Lower lobe of right lung (tissue), 2 donors: ENCODE results near the gene CHST2. TPM values are rescaled to one million over a fixed set of nuclear protein-coding genes. Genes with fewer than 3 reads are reported as not detected.

Experiments used
- ATAC-seq, 2 donors: fragments of 200-7000 bp; cut with Tn5 transposase; one replicate each; pipeline ENCODE4 v1.9.1; 2020 to 2022; ENCODE audit warnings: mild to moderate bottlenecking in 2 of 2, moderate library complexity in 2 of 2
- DNase-seq: peaks from one replicate; pipeline ENCODE4 v3.0.0-alpha.2; 2020
- H3K27ac ChIP-seq: fragments of 200-600 bp; one replicate; pipeline ENCODE4 v1.8.0; 2022
- H3K27me3 ChIP-seq: fragments of 200-600 bp; one replicate; pipeline ENCODE4 v1.8.0; 2022; ENCODE audit warnings: low read depth
- H3K36me3 ChIP-seq: fragments of 200-600 bp; one replicate; pipeline ENCODE4 v1.8.0; 2022; ENCODE audit warnings: mild to moderate bottlenecking
- H3K4me1 ChIP-seq: fragments of 200-600 bp; one replicate; pipeline ENCODE4 v1.8.0; 2022
- H3K4me3 ChIP-seq: fragments of 200-600 bp; one replicate; pipeline ENCODE4 v1.8.0; 2022; ENCODE audit warnings: mild to moderate bottlenecking
- H3K9me3 ChIP-seq: fragments of 200-600 bp; one replicate; pipeline ENCODE4 v1.8.0; 2022
- CTCF ChIP-seq: fragments of 200-600 bp; IDR thresholded peaks from one replicate; pipeline ENCODE4 v1.8.0; 2022; ENCODE audit warnings: antibody characterized with exemption, mild to moderate bottlenecking
- intact Hi-C: fragments of 100-400 bp; cut with DNase I; formaldehyde crosslinking; loops from one replicate; pipeline ENCODE4 v1.11.0; 2022
- total RNA-seq: library from RNA; stranded (reverse); fragmentation: NEBNext Ultra II Directional; extraction: Animal tissue kit (Norgen Biotek cat#: 25700); gene quantifications from one replicate; pipeline ENCODE4 v1.2.1, GENCODE V29; 2021
- donor health status: DM: no; HTN: yes; CAD: no; lungs with severe emphysema.

The CHST2 gene
- total RNA-seq, 1 donor from 2014 or later, result 6.2 TPM

DNA sequence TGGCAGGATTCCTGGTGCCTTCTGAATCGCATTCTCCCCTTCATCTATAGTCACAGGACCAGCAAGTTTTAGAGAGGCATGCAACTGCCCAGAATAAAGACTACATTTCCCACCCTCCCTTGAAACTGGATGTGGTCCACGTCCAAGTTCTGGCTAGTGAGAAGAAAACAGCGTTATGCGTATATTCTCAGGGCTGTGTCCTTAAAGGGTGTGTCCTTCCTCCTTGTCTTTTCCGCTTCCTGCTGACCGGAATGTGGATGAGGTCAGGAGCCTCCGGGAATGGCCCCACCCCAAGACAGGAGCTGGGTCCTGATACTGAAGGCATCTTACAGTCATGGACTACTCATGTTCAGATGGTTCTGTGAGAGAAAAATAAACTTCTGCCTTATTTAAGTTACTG is 20.2 kb downstream of the CHST2 start:
- peak; percentile 49 to 69 for ATAC-seq
- H3K4me3 ChIP-seq, result no peak overlapping the region
- intact Hi-C loops, result no loop called here
- no peaks in the 10 kb centered on the region for H3K36me3 ChIP-seq
- H3K4me1 ChIP-seq, result peaks cover 4% of the 10 kb centered on the region
- no peak for DNase-seq
- no peak for TF ChIP-seq CTCF
- no peaks in the 10 kb centered on the region for H3K9me3 ChIP-seq
- H3K27me3 ChIP-seq, result no peaks in the 10 kb centered on the region
- peak overlapping the region; percentile 44 for H3K27ac ChIP-seq

DNA sequence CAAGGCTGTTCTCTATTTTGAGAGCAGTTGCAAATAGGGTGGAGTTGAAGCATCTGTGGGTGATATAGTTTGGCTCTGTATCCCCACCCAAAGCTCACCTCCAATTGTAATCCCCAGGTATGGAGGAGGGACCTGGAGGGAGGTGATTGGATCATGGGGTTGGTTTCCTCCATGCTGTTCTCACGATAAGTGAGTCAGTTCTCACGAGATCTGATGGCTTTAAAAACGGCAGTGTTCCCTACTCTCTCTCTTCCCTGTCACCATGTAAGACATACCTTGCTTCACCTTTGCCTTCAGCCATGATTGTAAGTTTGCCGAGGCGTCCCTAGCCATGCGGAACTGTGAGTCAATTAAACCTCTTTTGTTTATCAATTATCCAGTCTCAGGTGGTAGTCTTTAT is 21.0 kb downstream of the CHST2 start:
- ATAC-seq (no peak), DNase-seq (no peak)
- no peaks in the 10 kb centered on the region for H3K27me3 ChIP-seq
- peaks cover 3% of the 10 kb centered on the region for H3K4me1 ChIP-seq
- H3K36me3 ChIP-seq, result no peaks in the 10 kb centered on the region
- intact Hi-C loops, result no loop called here
- H3K27ac ChIP-seq, result peak overlapping the region; percentile 44
- H3K4me3 ChIP-seq, result no peak overlapping the region
- H3K9me3 ChIP-seq, result no peaks in the 10 kb centered on the region
- TF ChIP-seq CTCF, result no peak

- Histone ChIP-seq H3K27ac (no peak overlapping the region), H3K27me3 (no peaks in the 10 kb centered on the region), H3K9me3 (no peaks in the 10 kb centered on the region), H3K36me3 (no peaks in the 10 kb centered on the region), H3K4me1 (no peaks in the 10 kb centered on the region), H3K4me3 (no peak overlapping the region)
- no peak for ATAC-seq
- intact Hi-C loops, result no loop called here
- no peak for TF ChIP-seq CTCF
- no peak for DNase-seq
These were observed 22.8 kb downstream of the CHST2 start for GRCh38 chr3:143142354-143142753.

DNA sequence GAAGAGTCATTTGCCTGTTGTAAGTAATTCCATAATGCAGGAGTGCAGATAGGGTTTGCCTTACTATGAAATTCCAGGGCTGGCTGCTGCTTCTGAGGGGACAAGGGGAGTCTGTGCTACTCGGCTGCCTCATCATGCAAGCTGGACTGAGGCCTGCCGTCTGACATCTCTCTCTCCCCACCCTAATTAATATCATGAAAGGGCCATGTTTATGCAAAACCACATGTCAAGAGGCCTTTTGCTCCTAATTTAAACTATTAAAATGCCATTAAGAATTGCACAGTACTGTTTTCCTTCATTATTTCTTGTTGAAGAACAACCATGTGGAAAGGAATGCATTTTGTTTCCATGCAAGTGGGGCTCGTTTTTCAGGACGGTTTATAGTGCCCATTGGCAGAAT is 26.3 kb downstream of the CHST2 start:
- no peaks in the 10 kb centered on the region for H3K9me3 ChIP-seq
- H3K27ac ChIP-seq, result no peak overlapping the region
- no peaks in the 10 kb centered on the region for H3K27me3 ChIP-seq
- ATAC-seq (no peak), DNase-seq (no peak)
- no peak overlapping the region for H3K4me3 ChIP-seq
- TF ChIP-seq CTCF, result no peak
- peaks cover 3% of the 10 kb centered on the region for H3K4me1 ChIP-seq
- no peaks in the 10 kb centered on the region for H3K36me3 ChIP-seq
- intact Hi-C loops, result no loop called here

GRCh38 chr3:143146486-143147274 is 27.1 kb downstream of the CHST2 start:
- intact Hi-C loops, result no loop called here
- Histone ChIP-seq H3K4me1 (peaks cover 8% of the 10 kb centered on the region), H3K27me3 (no peaks in the 10 kb centered on the region), H3K36me3 (no peaks in the 10 kb centered on the region), H3K9me3 (no peaks in the 10 kb centered on the region), H3K27ac (no peak overlapping the region), H3K4me3 (no peak overlapping the region)
- DNase-seq (no peak), ATAC-seq (no peak)
- no peak for TF ChIP-seq CTCF
